Common myeloid progenitor, CD34-positive (primary cell): ENCODE results near the gene PTCH2.
"Not testable (repeated sequence)": the region's sequence is repeated elsewhere in the genome, so short reads cannot be mapped to it uniquely, and the experiment has no call there.

Experiments
- CTCF ChIA-PET: fragments of 350-600 bp; sonication (Branson Sonifier 250); formaldehyde crosslinking; loops from one replicate; lab custom pipeline; 2021; ENCODE audit warnings: antibody characterized with exemption; lab: Charles Lee
- POLR2A ChIA-PET: fragments of 350-600 bp; sonication (Branson Sonifier 250); formaldehyde crosslinking; loops from one replicate; lab custom pipeline; 2021; ENCODE audit warnings: antibody characterized with exemption; lab: Charles Lee
- DNase-seq, 3 donors: peaks; one replicate each; pipeline versions ENCODE4 v3.0.0 to v3.0.0-alpha.2; 2013
- H3K27ac ChIP-seq, 2 experiments: 1 replicate in 1 of 2; 2 replicates in 1 of 2; pipeline ENCODE4 v1.7.0; 2013; ENCODE audit warnings: inconsistent platforms in 2 of 2, low read length in 2 of 2, mild to moderate bottlenecking in 2 of 2, low read depth in 1 of 2, moderate library complexity in 1 of 2; ENCODE audit not compliant: severe bottlenecking in 2 of 2, insufficient read depth in 1 of 2, poor library complexity in 1 of 2
- H3K27me3 ChIP-seq, 5 experiments: replicated peaks in 2 of 5; 1 replicate in 3 of 5; 2 replicates in 2 of 5; pipeline versions ENCODE4 v1.6.1 to v1.7.0; 2013; ENCODE audit warnings: low read length in 4 of 5, mild to moderate bottlenecking in 2 of 5, moderate library complexity in 2 of 5, inconsistent platforms in 1 of 5; ENCODE audit not compliant: insufficient read depth in 5 of 5, control insufficient read depth in 4 of 5
- H3K36me3 ChIP-seq, 4 experiments: 1 replicate in 2 of 4; 2 replicates in 2 of 4; pipeline versions ENCODE4 v1.6.1 to v1.7.0; 2013; ENCODE audit warnings: low read length in 3 of 4, control low read depth in 1 of 4, mild to moderate bottlenecking in 1 of 4; ENCODE audit not compliant: control insufficient read depth in 4 of 4, insufficient read depth in 4 of 4
- H3K4me1 ChIP-seq, 4 experiments: 1 replicate in 3 of 4; 2 replicates in 1 of 4; pipeline versions ENCODE4 v1.6.1 to v1.7.1; 2013; ENCODE audit warnings: low read length in 3 of 4, mild to moderate bottlenecking in 3 of 4, control low read depth in 1 of 4, inconsistent platforms in 1 of 4, moderate library complexity in 1 of 4; ENCODE audit not compliant: control insufficient read depth in 4 of 4, insufficient read depth in 4 of 4; ENCODE audit errors: control extremely low read depth in 1 of 4
- H3K4me3 ChIP-seq, 7 experiments: 1 replicate in 4 of 7; 2 replicates in 3 of 7; pipeline versions ENCODE4 v1.5.1 to v1.7.0; 2013; ENCODE audit warnings: mild to moderate bottlenecking in 7 of 7, low read length in 6 of 7, moderate library complexity in 6 of 7, inconsistent platforms in 2 of 7, low read depth in 2 of 7, control low read depth in 1 of 7; ENCODE audit not compliant: insufficient read depth in 4 of 7, control insufficient read depth in 1 of 7; ENCODE audit errors: extremely low read depth in 1 of 7
- H3K9me3 ChIP-seq, 5 experiments: 1 replicate in 4 of 5; 2 replicates in 1 of 5; pipeline versions ENCODE4 v1.6.1 to v1.7.1; 2013; ENCODE audit warnings: low read length in 4 of 5, mild to moderate bottlenecking in 2 of 5, inconsistent platforms in 1 of 5, low read depth in 1 of 5, moderate library complexity in 1 of 5; ENCODE audit not compliant: control insufficient read depth in 4 of 5, insufficient read depth in 2 of 5; ENCODE audit errors: control extremely low read depth in 1 of 5
- WGBS: methylation state at CpG from one replicate; pipeline ENCODE4 v1.1.5; 2013; ENCODE audit not compliant: insufficient coverage; 5-methylcytosine and 5-hydroxymethylcytosine counted together

PTCH2 gene

GRCh38 chr1:44827197-44828002, 15.7 kb downstream of the PTCH2 start:
- WGBS = 95% methylated on average over 27 of the region's 28 CpGs
- no peaks in the 10 kb centered on the region for H3K27me3 ChIP-seq
- DNase-seq = peak in 1 of 3 donors; percentile 27
- H3K36me3 ChIP-seq = no peaks in the 10 kb centered on the region
- ChIA-PET CTCF (interaction anchor here (0.7 to 2.4 kb wide), 8 partner anchors 8 to 476 kb away, joined by 3 to 11 read pairs (median 3); partner anchors contain the start of genes BTBD19 and RNU5D-1), POLR2A (interaction anchor here (1.0 to 1.5 kb wide), 5 partner anchors 14 to 106 kb away, joined by 4 to 7 read pairs (median 4); partner anchors contain the start of genes BTBD19, DYNLT4, PLK3 and RNU5D-1)
- H3K4me3 ChIP-seq = no peak overlapping the region
- H3K4me1 ChIP-seq = peaks cover 0 to 67% (median 54%) of the 10 kb centered on the region in 4 experiments
- H3K27ac ChIP-seq = no peak overlapping the region
- H3K9me3 ChIP-seq = peaks cover 0 to 7% (median 0%) of the 10 kb centered on the region in 5 experiments

- H3K4me3 ChIP-seq = peak overlapping the region in 4 of 7 experiments; percentile 14 to 48 (median 20)
- H3K27me3 ChIP-seq = no peaks in the 10 kb centered on the region
- WGBS = 10% methylated on average over 24 of the region's 24 CpGs
- POLR2A ChIA-PET = interaction anchor here (0.6 to 1.5 kb wide), 8 partner anchors 13 to 1350 kb away, joined by 3 to 7 read pairs (median 4); partner anchors contain the start of genes BTBD19, DYNLT4, P3R3URF and PLK3
- peaks cover 0 to 61% (median 46%) of the 10 kb centered on the region in 4 experiments for H3K4me1 ChIP-seq
- H3K9me3 ChIP-seq = peaks cover 0 to 7% (median 0%) of the 10 kb centered on the region in 5 experiments
- no peak overlapping the region for H3K27ac ChIP-seq
- CTCF ChIA-PET = interaction anchor here (0.7 to 2.4 kb wide), 8 partner anchors 9 to 471 kb away, joined by 3 to 11 read pairs (median 3); partner anchors contain the start of genes BTBD19 and RNU5D-1
- no peaks in the 10 kb centered on the region for H3K36me3 ChIP-seq
- peak in 2 of 3 donors; percentile 80 to 84 for DNase-seq
Observed at GRCh38 chr1:44826375-44827196, 16.5 kb downstream of the PTCH2 start.

DNA sequence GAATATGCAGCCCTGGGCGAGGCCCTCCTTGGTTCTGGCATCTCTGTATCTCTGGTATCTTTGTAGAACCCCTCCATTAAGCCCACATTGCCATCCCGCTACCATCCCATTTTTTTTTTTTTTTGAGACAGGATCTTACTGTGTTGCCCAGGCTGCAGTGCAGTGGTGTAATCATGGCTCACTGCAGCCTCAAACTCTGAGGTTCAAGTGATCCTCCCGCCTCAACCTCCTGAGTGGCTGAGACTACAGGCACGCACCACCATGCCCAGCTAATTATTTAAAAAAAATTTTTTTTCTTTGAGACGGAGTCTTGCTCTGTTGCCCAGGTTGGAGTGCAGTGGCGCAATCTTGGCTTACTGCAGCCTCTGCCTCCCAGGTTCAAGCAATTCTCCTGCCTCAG, 18.7 kb downstream of the PTCH2 start:
- not testable (repeated sequence) for H3K36me3 ChIP-seq, DNase-seq
- CTCF ChIA-PET = interaction anchor here (1.1 to 8.7 kb wide), 2 partner anchors 17 to 94 kb away, joined by 3 to 69 read pairs; partner anchors contain the start of genes BTBD19, DYNLT4 and RNU5D-1

GRCh38 chr1:44822981-44823451, 20.0 kb downstream of the PTCH2 start:
- Histone ChIP-seq H3K4me3 (no peak overlapping the region), H3K4me1 (peaks cover 0 to 53% (median 40%) of the 10 kb centered on the region in 4 experiments), H3K36me3 (no peaks in the 10 kb centered on the region), H3K9me3 (no peaks in the 10 kb centered on the region), H3K27me3 (no peaks in the 10 kb centered on the region), H3K27ac (no peak overlapping the region)
- 98% methylated on average over 13 of the region's 15 CpGs for WGBS
- CTCF ChIA-PET = interaction anchor here (1.1 to 8.7 kb wide), 6 partner anchors 10 to 92 kb away, joined by 3 to 69 read pairs (median 8); partner anchors contain the start of genes BEST4, BTBD19, DYNLT4 and RNU5D-1
- POLR2A ChIA-PET = interaction anchor here (1.1 to 1.4 kb wide), 4 partner anchors 14 to 102 kb away, joined by 3 to 4 read pairs (median 4); partner anchors contain the start of genes PLK3 and RNU5D-1
- no peak for DNase-seq

More for the DNA sequence above, 18.7 kb downstream of the PTCH2 start:
- H3K4me3 ChIP-seq, H3K27me3 ChIP-seq, H3K27ac ChIP-seq, POLR2A ChIA-PET, H3K9me3 ChIP-seq: not testable (repeated sequence)
- 97% methylated on average over 5 of the region's 6 CpGs for WGBS
- H3K4me1 ChIP-seq = peaks cover 0 to 54% (median 39%) of the 10 kb centered on the region in 4 experiments

- H3K4me1 ChIP-seq = peaks cover 0 to 45% (median 35%) of the 10 kb centered on the region in 4 experiments
Observed at GRCh38 chr1:44822131-44822701, 20.8 kb downstream of the PTCH2 start.

DNA sequence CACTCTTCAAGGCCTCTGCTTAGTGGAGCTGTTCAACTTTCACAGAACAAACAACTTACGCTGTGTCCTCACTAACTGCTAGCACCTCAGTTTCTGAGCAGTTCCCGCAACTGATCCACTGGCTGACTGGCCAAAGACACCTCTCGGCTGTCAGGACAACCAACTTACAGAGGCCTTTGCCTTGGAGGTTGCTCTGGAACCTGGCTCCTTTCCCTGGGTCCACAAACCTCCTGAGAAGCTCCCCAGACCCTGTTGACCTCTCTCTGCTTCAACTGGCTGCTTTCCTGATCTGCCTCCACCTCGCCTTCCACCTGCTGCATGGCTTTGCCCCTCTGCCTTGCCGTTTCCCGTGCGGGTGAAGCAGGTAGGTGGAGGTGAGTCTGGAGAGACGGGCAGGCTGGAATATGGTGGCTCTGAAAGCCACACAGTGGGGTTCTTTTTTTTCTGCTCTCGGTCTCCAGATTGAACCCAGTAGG, 21.8 kb downstream of the PTCH2 start:
- no peaks in the 10 kb centered on the region for H3K27me3 ChIP-seq
- peak overlapping the region in 2 of 7 experiments; percentile 1 to 89 for H3K4me3 ChIP-seq
- no peak for DNase-seq
- CTCF ChIA-PET = interaction anchor here (1.2 to 8.7 kb wide), 12 partner anchors 10 to 104 kb away, joined by 3 to 69 read pairs (median 6); partner anchors contain the start of genes BEST4, BTBD19, DYNLT4 and PLK3
- POLR2A ChIA-PET = interaction anchor here (1.4 to 4.2 kb wide), 5 partner anchors 9 to 100 kb away, joined by 4 to 64 read pairs (median 44); partner anchors contain the start of genes BTBD19, PLK3 and RNU5D-1
- H3K9me3 ChIP-seq = no peaks in the 10 kb centered on the region
- no peak overlapping the region for H3K27ac ChIP-seq
- H3K36me3 ChIP-seq = no peaks in the 10 kb centered on the region
- peaks cover 0 to 36% (median 26%) of the 10 kb centered on the region in 4 experiments for H3K4me1 ChIP-seq
- WGBS = 97% methylated on average over 7 of the region's 9 CpGs

More at GRCh38 chr1:44822131-44822701, 20.8 kb downstream of the PTCH2 start:
- 85% methylated on average over 3 of the region's 6 CpGs for WGBS
- no peaks in the 10 kb centered on the region for H3K27me3 ChIP-seq
- H3K27ac ChIP-seq = no peak overlapping the region
- DNase-seq = no peak
- no peak overlapping the region for H3K4me3 ChIP-seq
- ChIA-PET POLR2A (interaction anchor here (1.1 to 1.4 kb wide), 4 partner anchors 13 to 101 kb away, joined by 3 to 4 read pairs (median 4); partner anchors contain the start of genes PLK3 and RNU5D-1), CTCF (interaction anchor here (1.5 to 8.7 kb wide), 8 partner anchors 12 to 105 kb away, joined by 4 to 69 read pairs (median 8); partner anchors contain the start of genes BEST4, BTBD19, DYNLT4 and PLK3)
- H3K36me3 ChIP-seq = no peaks in the 10 kb centered on the region
- H3K9me3 ChIP-seq = no peaks in the 10 kb centered on the region
